Karpas-422 (cell line): Measurements from ENCODE around the gene PKNOX2. TPM values are rescaled to one million over a fixed set of nuclear protein-coding genes. Genes with fewer than 3 reads are reported as not detected.

Experiments
- DNase-seq: peaks from one replicate; pipeline ENCODE4 v3.0.0-alpha.2; 2015
- H2AFZ ChIP-seq: fragments of 200-600 bp; sonication (generic); 2 replicates; pipeline ENCODE4 v1.6.1; 2014; ENCODE audit warnings: antibody characterized with exemption, low read length, mixed read lengths
- H3K27ac ChIP-seq: fragments of 200-600 bp; sonication (generic); 2 replicates; pipeline ENCODE4 v1.5.1; 2014; ENCODE audit warnings: mild to moderate bottlenecking, low read length, moderate library complexity
- H3K27me3 ChIP-seq: fragments of 200-600 bp; sonication (generic); 2 replicates; pipeline ENCODE4 v1.6.1; 2014; ENCODE audit warnings: low read length, mixed read lengths
- H3K36me3 ChIP-seq: fragments of 200-600 bp; sonication (generic); 2 replicates; pipeline ENCODE4 v1.6.1; 2014; ENCODE audit warnings: low read length, mixed read lengths; ENCODE audit not compliant: insufficient read depth
- H3K4me1 ChIP-seq: fragments of 200-600 bp; sonication (generic); 2 replicates; pipeline ENCODE4 v1.6.1; 2014; ENCODE audit warnings: mild to moderate bottlenecking, low read length, mixed read lengths
- H3K4me2 ChIP-seq: fragments of 200-600 bp; sonication (generic); 2 replicates; pipeline ENCODE4 v1.6.1; 2014; ENCODE audit warnings: low read length, low read depth, mild to moderate bottlenecking; ENCODE audit not compliant: poor library complexity, severe bottlenecking
- H3K4me3 ChIP-seq: fragments of 200-600 bp; sonication (generic); 2 replicates; pipeline ENCODE4 v1.5.1; 2014; ENCODE audit warnings: mild to moderate bottlenecking, antibody characterized with exemption, low read length, mixed read lengths
- H3K79me2 ChIP-seq: fragments of 200-600 bp; sonication (generic); 2 replicates; pipeline ENCODE4 v1.6.1; 2014; ENCODE audit warnings: mild to moderate bottlenecking, low read length, mixed read lengths
- H3K9ac ChIP-seq: fragments of 200-600 bp; sonication (generic); 2 replicates; pipeline ENCODE4 v1.6.0; 2014; ENCODE audit warnings: low read length
- H3K9me2 ChIP-seq: fragments of 200-600 bp; sonication (generic), shearing (Covaris generic); replicated peaks from 2 replicates; pipeline ENCODE4 v1.6.0; 2014; ENCODE audit warnings: mild to moderate bottlenecking, low read length, moderate library complexity; ENCODE audit not compliant: insufficient read depth
- H3K9me3 ChIP-seq: fragments of 300-700, 200-600 bp; sonication (generic); 2 replicates; pipeline ENCODE4 v1.6.1; 2014; ENCODE audit warnings: low read length, mixed read lengths
- H4K20me1 ChIP-seq: fragments of 200-600 bp; sonication (generic); 2 replicates; pipeline ENCODE4 v1.6.1; 2014; ENCODE audit warnings: mild to moderate bottlenecking, antibody characterized with exemption, low read length, low read depth; ENCODE audit not compliant: insufficient read depth
- total RNA-seq: library from RNA; depleted of rRNA; stranded (reverse); fragments of >200 nt; shearing (Covaris generic); gene quantifications from 2 replicates; pipeline ENCODE4 v1.2.3, GENCODE V29; 2014; ENCODE audit warnings: low replicate concordance

PKNOX2 gene
- total RNA-seq, 1 experiment from 2014 or later, result 1.5 TPM

GRCh38 chr11:125457814-125458343 is 293.3 kb downstream of the PKNOX2 start:
- Histone ChIP-seq H2AFZ (no peak overlapping the region), H3K4me3 (no peak overlapping the region), H3K36me3 (no peaks in the 10 kb centered on the region), H3K79me2 (no peaks in the 10 kb centered on the region), H3K27me3 (no peaks in the 10 kb centered on the region), H3K4me1 (no peaks in the 10 kb centered on the region), H3K9me2 (no peaks in the 10 kb centered on the region), H4K20me1 (no peaks in the 10 kb centered on the region), H3K9ac (no peak overlapping the region), H3K4me2 (no peak overlapping the region), H3K27ac (no peak overlapping the region), H3K9me3 (no peaks in the 10 kb centered on the region)
- no peak for DNase-seq

DNA sequence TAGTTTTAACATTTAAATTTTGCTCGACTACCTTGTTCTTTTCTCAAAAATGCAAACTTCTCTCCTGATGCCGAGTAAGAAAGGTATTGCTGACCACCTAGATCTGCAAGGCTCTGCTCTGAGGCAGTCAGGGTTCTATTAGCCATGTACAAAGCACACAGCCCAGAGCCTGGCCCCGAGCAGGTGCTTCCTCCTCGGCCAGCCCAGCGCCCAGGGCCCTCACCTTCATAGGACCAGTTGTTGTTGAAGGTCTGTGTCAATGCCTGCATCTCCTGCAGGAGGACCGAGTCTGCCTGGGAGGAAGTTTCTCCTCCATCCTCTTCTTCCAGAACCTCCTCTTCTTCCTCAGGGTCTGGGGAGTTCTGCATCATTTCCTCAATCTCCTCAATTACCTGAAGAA is 295.7 kb downstream of the PKNOX2 start:
- Histone ChIP-seq H3K9me2 (no peaks in the 10 kb centered on the region), H3K27me3 (no peaks in the 10 kb centered on the region)
- no peak for DNase-seq

DNA sequence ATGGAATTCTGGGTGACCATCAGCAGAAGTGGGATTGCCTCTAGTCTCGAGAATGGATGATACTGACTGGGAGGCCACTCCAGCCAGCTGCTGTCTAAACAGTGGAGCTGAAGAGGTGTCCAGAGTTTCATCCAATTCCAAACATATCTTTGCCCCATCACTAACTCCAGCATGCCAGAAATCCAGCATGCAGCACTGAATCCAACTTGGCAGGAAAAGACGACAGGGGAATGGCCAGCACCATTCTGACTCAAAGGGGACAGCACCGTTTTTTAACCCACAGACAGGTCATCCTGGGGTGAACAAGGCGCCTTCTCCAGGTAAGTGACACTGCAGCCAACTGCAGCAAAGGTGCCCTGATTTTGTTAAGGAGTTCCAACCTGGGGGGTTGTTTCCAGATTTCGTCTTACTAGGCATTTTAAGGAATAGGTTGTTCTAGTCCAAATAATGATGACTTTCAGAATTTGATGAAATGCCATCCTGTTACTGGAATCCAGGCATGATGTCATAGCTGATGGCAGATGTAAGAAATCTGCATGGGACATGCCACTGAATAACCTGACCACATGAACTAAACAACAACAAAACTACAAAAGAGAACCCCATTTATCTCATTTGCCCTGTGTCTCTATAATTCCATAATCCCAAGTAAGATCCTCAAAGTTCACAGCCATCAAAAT is 299.2 kb downstream of the PKNOX2 start:
- no peaks in the 10 kb centered on the region for H3K4me1 ChIP-seq
- no peak overlapping the region for H2AFZ ChIP-seq
- no peaks in the 10 kb centered on the region for H3K9me3 ChIP-seq
- DNase-seq, result no peak
- H3K4me3 ChIP-seq, result no peak overlapping the region
- H4K20me1 ChIP-seq, result no peaks in the 10 kb centered on the region
- no peaks in the 10 kb centered on the region for H3K36me3 ChIP-seq
- no peak overlapping the region for H3K9ac ChIP-seq
- no peaks in the 10 kb centered on the region for H3K79me2 ChIP-seq
- no peak overlapping the region for H3K27ac ChIP-seq
- H3K9me2 ChIP-seq, result no peaks in the 10 kb centered on the region
- no peaks in the 10 kb centered on the region for H3K27me3 ChIP-seq
- H3K4me2 ChIP-seq, result no peak overlapping the region

More for the DNA sequence above, 295.7 kb downstream of the PKNOX2 start:
- Histone ChIP-seq H2AFZ (no peak overlapping the region), H3K79me2 (no peaks in the 10 kb centered on the region), H3K36me3 (no peaks in the 10 kb centered on the region), H3K4me1 (no peaks in the 10 kb centered on the region), H3K4me2 (no peak overlapping the region), H3K9me3 (no peaks in the 10 kb centered on the region), H3K27ac (no peak overlapping the region), H3K4me3 (no peak overlapping the region), H4K20me1 (no peaks in the 10 kb centered on the region), H3K9ac (no peak overlapping the region)

GRCh38 chr11:125464270-125464662 is 299.7 kb downstream of the PKNOX2 start:
- H3K9me3 ChIP-seq, result no peaks in the 10 kb centered on the region
- no peak overlapping the region for H3K4me2 ChIP-seq
- no peak overlapping the region for H2AFZ ChIP-seq
- H3K36me3 ChIP-seq, result no peaks in the 10 kb centered on the region
- H3K9ac ChIP-seq, result no peak overlapping the region
- no peak for DNase-seq
- no peak overlapping the region for H3K4me3 ChIP-seq
- H3K27ac ChIP-seq, result no peak overlapping the region
- H3K27me3 ChIP-seq, result no peaks in the 10 kb centered on the region
- no peaks in the 10 kb centered on the region for H3K9me2 ChIP-seq
- no peaks in the 10 kb centered on the region for H3K4me1 ChIP-seq
- no peaks in the 10 kb centered on the region for H3K79me2 ChIP-seq
- no peaks in the 10 kb centered on the region for H4K20me1 ChIP-seq

- Histone ChIP-seq H3K9me3 (no peaks in the 10 kb centered on the region), H3K9me2 (no peaks in the 10 kb centered on the region), H3K27me3 (no peaks in the 10 kb centered on the region), H3K4me1 (no peaks in the 10 kb centered on the region), H3K4me2 (no peak overlapping the region), H4K20me1 (no peaks in the 10 kb centered on the region), H3K79me2 (no peaks in the 10 kb centered on the region), H3K36me3 (no peaks in the 10 kb centered on the region), H3K4me3 (no peak overlapping the region), H2AFZ (no peak overlapping the region), H3K9ac (no peak overlapping the region), H3K27ac (no peak overlapping the region)
- DNase-seq, result no peak
Observed at GRCh38 chr11:125464666-125465065, 300.1 kb downstream of the PKNOX2 start.

DNA sequence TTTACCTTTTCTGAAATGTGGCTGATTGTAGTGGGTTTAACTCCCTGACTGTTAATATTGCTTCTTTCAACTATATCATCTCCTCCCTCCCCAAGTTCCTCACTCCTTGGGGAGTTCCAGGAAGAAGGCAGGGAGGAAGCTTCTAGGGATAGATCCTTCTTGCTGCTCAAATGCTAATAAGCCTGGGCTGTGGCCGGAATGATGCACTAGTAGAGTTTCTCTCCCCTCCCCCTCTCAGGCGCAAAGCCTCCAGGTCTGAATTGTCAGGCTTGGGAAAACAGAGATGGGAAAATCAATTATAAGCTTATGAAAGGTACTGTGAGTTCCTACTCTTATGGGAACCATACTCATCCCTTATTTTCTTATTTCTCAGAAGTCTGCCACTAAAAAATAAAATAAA is 300.7 kb downstream of the PKNOX2 start:
- Histone ChIP-seq H3K79me2 (no peaks in the 10 kb centered on the region), H3K9me2 (no peaks in the 10 kb centered on the region), H3K9me3 (no peaks in the 10 kb centered on the region), H3K4me2 (no peak overlapping the region), H3K9ac (no peak overlapping the region), H2AFZ (no peak overlapping the region), H3K27ac (no peak overlapping the region), H3K4me1 (no peaks in the 10 kb centered on the region), H3K36me3 (no peaks in the 10 kb centered on the region), H4K20me1 (no peaks in the 10 kb centered on the region), H3K27me3 (no peaks in the 10 kb centered on the region), H3K4me3 (no peak overlapping the region)
- no peak for DNase-seq

GRCh38 chr11:125465701-125466100 is 301.1 kb downstream of the PKNOX2 start:
- no peaks in the 10 kb centered on the region for H3K27me3 ChIP-seq
- no peak overlapping the region for H3K27ac ChIP-seq
- no peaks in the 10 kb centered on the region for H3K79me2 ChIP-seq
- no peak overlapping the region for H2AFZ ChIP-seq
- H3K9ac ChIP-seq, result no peak overlapping the region
- no peak overlapping the region for H3K4me2 ChIP-seq
- H3K4me1 ChIP-seq, result no peaks in the 10 kb centered on the region
- no peak overlapping the region for H3K4me3 ChIP-seq
- no peaks in the 10 kb centered on the region for H4K20me1 ChIP-seq
- no peaks in the 10 kb centered on the region for H3K9me3 ChIP-seq
- DNase-seq, result no peak
- no peaks in the 10 kb centered on the region for H3K9me2 ChIP-seq
- no peaks in the 10 kb centered on the region for H3K36me3 ChIP-seq

GRCh38 chr11:125468025-125468424 is 303.5 kb downstream of the PKNOX2 start:
- no peak overlapping the region for H3K9ac ChIP-seq
- no peaks in the 10 kb centered on the region for H3K9me3 ChIP-seq
- no peak overlapping the region for H3K27ac ChIP-seq
- DNase-seq, result no peak
- no peaks in the 10 kb centered on the region for H3K4me1 ChIP-seq
- no peak overlapping the region for H3K4me3 ChIP-seq
- no peaks in the 10 kb centered on the region for H4K20me1 ChIP-seq
- no peaks in the 10 kb centered on the region for H3K27me3 ChIP-seq
- H3K4me2 ChIP-seq, result no peak overlapping the region
- no peak overlapping the region for H2AFZ ChIP-seq
- H3K36me3 ChIP-seq, result no peaks in the 10 kb centered on the region
- H3K9me2 ChIP-seq, result no peaks in the 10 kb centered on the region
- no peaks in the 10 kb centered on the region for H3K79me2 ChIP-seq
